ENCODE results near the gene SLC35C1. TPM values are rescaled to one million over a fixed set of nuclear protein-coding genes. Genes with fewer than 3 reads are reported as not detected.

SLC35C1 gene
- total RNA-seq, 1 experiment from 2014 or later = 15.6 TPM

DNA sequence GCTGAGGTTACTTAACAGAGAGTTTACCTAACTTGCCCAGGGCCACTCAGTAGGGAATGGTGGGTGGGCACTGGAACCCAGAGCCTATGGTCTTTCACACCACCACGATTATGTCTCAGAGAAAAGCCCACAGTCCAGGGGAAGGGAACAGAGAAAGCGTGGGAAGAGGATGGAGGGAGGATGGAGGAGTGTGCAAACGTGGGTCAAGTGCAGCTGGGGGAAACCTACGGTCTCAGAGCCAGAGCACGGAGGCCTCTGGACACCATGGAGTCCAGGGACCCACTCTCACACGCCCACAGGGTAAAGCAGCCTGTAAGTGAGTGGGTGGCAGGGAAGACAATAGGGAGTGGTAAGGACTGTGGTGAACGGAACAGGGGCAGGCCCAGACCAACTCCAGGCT, 47.3 kb upstream of the SLC35C1 start:
- POLR2A ChIA-PET (ENCODE audit: unreplicated experiment) = no interaction called here
- CTCF ChIA-PET = no interaction called here
- no peaks in the 10 kb centered on the region for H3K79me2 ChIP-seq (ENCODE audit: low read depth)

DNA sequence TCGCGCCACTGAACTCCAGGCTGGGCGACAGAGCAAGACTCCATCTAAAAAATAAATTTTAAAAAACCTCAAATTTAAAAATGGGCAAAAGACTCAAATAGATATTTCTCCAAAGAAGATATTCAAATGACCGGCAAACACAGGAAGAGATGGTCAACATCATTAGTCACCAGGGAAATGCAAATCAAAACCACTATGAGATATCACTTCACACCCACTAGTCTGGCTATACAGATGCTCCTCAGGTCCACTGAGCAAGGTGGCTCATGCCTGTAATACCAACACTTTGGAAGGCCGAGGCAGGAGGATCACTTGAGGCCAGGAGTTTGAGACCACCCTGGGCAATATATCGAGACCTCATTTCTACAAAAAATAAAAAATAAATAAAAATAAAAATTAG, 43.3 kb upstream of the SLC35C1 start:
- H3K27ac ChIP-seq = no peak overlapping the region
- peaks cover 98% of the 10 kb centered on the region for H3K27me3 ChIP-seq (ENCODE audit: insufficient read depth, low read depth)
- no peak overlapping the region for H2AFZ ChIP-seq
- no peak for DNase-seq
- BruUV-seq (replicated peaks) = no TSS peak
- H3K79me2 ChIP-seq (ENCODE audit: low read depth) = no peaks in the 10 kb centered on the region
- intact Hi-C loops (cut with micrococcal nuclease; ENCODE audit: unreplicated experiment) = no loop called here
- no peaks in the 10 kb centered on the region for H3K4me1 ChIP-seq (replicated peaks; ENCODE audit: insufficient read depth)
- H3K36me3 ChIP-seq (ENCODE audit: low read depth) = no peaks in the 10 kb centered on the region
- H3F3A ChIP-seq (ENCODE audit: insufficient read depth, low read depth) = no peaks in the 10 kb centered on the region
- TF ChIP-seq, protein P1, sequence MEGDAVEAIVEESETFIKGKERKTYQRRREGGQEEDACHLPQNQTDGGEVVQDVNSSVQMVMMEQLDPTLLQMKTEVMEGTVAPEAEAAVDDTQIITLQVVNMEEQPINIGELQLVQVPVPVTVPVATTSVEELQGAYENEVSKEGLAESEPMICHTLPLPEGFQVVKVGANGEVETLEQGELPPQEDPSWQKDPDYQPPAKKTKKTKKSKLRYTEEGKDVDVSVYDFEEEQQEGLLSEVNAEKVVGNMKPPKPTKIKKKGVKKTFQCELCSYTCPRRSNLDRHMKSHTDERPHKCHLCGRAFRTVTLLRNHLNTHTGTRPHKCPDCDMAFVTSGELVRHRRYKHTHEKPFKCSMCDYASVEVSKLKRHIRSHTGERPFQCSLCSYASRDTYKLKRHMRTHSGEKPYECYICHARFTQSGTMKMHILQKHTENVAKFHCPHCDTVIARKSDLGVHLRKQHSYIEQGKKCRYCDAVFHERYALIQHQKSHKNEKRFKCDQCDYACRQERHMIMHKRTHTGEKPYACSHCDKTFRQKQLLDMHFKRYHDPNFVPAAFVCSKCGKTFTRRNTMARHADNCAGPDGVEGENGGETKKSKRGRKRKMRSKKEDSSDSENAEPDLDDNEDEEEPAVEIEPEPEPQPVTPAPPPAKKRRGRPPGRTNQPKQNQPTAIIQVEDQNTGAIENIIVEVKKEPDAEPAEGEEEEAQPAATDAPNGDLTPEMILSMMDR (conservative IDR thresholded peaks at IDR 0.05) = no peak
- no peak for TF ChIP-seq EZH2 (IDR thresholded peaks at IDR 0.05; ENCODE audit: low read depth)
- no peak overlapping the region for H3K4me3 ChIP-seq
- ChIA-PET CTCF (no interaction called here), POLR2A (ENCODE audit: unreplicated experiment) (interaction anchor here (0.6 kb wide), 1 partner anchor 124 kb away, joined by 4 read pairs; no protein-coding TSS in a partner anchor)
- H3K4me2 ChIP-seq = no peak overlapping the region
- no peaks in the 10 kb centered on the region for H3K9me2 ChIP-seq (ENCODE audit: insufficient read depth)
- 0 out of 2 replicates have a peak, but pooled peaks cover 3% of the 10 kb centered on the region for H4K20me1 ChIP-seq (ENCODE audit: insufficient read depth)
- no peaks in the 10 kb centered on the region for H3K9me3 ChIP-seq (ENCODE audit: insufficient read depth, low read depth)

More for the DNA sequence above, 47.3 kb upstream of the SLC35C1 start:
- intact Hi-C loops (cut with micrococcal nuclease; ENCODE audit: unreplicated experiment) = no loop called here
- BruUV-seq (replicated peaks) = no TSS peak
- no peak overlapping the region for H3K27ac ChIP-seq
- DNase-seq = no peak
- no peaks in the 10 kb centered on the region for H3K36me3 ChIP-seq (ENCODE audit: low read depth)
- no peaks in the 10 kb centered on the region for H3K4me1 ChIP-seq (replicated peaks; ENCODE audit: insufficient read depth)
- TF ChIP-seq, protein P1 (conservative IDR thresholded peaks at IDR 0.05) = no peak
- no peak for TF ChIP-seq EZH2 (IDR thresholded peaks at IDR 0.05; ENCODE audit: low read depth)
- no peaks in the 10 kb centered on the region for H3K9me3 ChIP-seq (ENCODE audit: insufficient read depth, low read depth)
- no peaks in the 10 kb centered on the region for H4K20me1 ChIP-seq (ENCODE audit: insufficient read depth)
- H3K4me2 ChIP-seq = no peak overlapping the region
- H2AFZ ChIP-seq = no peak overlapping the region
- peaks cover 98% of the 10 kb centered on the region for H3K27me3 ChIP-seq (ENCODE audit: insufficient read depth, low read depth)
- H3K4me3 ChIP-seq = no peak overlapping the region
- no peaks in the 10 kb centered on the region for H3K9me2 ChIP-seq (ENCODE audit: insufficient read depth)
- no peaks in the 10 kb centered on the region for H3F3A ChIP-seq (ENCODE audit: insufficient read depth, low read depth)

DNA sequence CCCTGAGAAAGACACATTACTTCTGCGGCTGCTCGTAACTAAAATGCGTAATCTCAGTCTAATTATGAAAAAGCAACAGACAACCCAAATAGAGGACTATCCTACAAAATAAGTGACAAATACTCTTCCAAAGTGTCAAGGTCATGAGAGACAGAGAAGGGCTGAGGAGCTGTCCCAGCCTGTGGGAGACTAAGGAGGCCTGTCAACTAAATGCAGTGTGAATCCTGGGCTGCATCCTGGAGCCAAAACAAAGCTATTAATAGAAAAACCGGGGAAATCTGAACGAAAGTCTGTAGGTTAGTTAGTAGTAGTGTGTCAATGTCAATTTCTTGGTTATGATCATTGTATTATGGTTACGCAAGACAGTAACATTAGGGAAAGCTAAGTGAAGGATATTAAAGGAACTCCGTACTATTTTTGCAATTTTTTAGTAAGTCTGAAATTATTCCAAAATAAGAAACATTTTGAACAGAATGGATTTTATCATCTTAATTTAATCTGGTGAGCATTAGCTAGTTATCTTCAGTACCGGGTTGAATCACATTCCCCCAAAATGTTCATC, 39.8 kb upstream of the SLC35C1 start:
- ChIA-PET CTCF (no interaction called here), POLR2A (ENCODE audit: unreplicated experiment) (no interaction called here)
- no peak for DNase-seq
- H3K9me3 ChIP-seq (ENCODE audit: insufficient read depth, low read depth) = no peaks in the 10 kb centered on the region
- no peak overlapping the region for H3K27ac ChIP-seq
- intact Hi-C loops (cut with micrococcal nuclease; ENCODE audit: unreplicated experiment) = no loop called here
- H4K20me1 ChIP-seq (ENCODE audit: insufficient read depth) = 0 out of 2 replicates have a peak, but pooled peaks cover 3% of the 10 kb centered on the region
- H3K79me2 ChIP-seq (ENCODE audit: low read depth) = no peaks in the 10 kb centered on the region
- BruUV-seq (replicated peaks) = no TSS peak
- H3K4me3 ChIP-seq = no peak overlapping the region
- H2AFZ ChIP-seq = no peak overlapping the region
- no peaks in the 10 kb centered on the region for H3F3A ChIP-seq (ENCODE audit: insufficient read depth, low read depth)
- peaks cover 98% of the 10 kb centered on the region for H3K27me3 ChIP-seq (ENCODE audit: insufficient read depth, low read depth)
- no peak overlapping the region for H3K4me2 ChIP-seq
- no peaks in the 10 kb centered on the region for H3K4me1 ChIP-seq (replicated peaks; ENCODE audit: insufficient read depth)
- H3K36me3 ChIP-seq (ENCODE audit: low read depth) = no peaks in the 10 kb centered on the region
- TF ChIP-seq EZH2 (IDR thresholded peaks at IDR 0.05; ENCODE audit: low read depth) = no peak
- TF ChIP-seq, protein P1 (conservative IDR thresholded peaks at IDR 0.05) = no peak
- H3K9me2 ChIP-seq (ENCODE audit: insufficient read depth) = no peaks in the 10 kb centered on the region
